Glutamatergic neuron (in vitro differentiated cells): Measurements from ENCODE around the gene KCNC1. TPM values are rescaled to one million over a fixed set of nuclear protein-coding genes. Genes with fewer than 3 reads are reported as not detected.

ENCODE experiments used
- DNase-seq: peaks from one replicate; pipeline ENCODE4 v3.0.0; 2022
- H3K27ac Mint-ChIP-seq: one replicate; pipeline ENCODE4 v1.8.0; 2020; ENCODE audit warnings: mild to moderate bottlenecking, mixed read lengths, inconsistent platforms; ENCODE audit not compliant: unreplicated experiment
- H3K27me3 Mint-ChIP-seq: one replicate; pipeline ENCODE4 v1.8.0; 2020; ENCODE audit warnings: mild to moderate bottlenecking, moderate library complexity, mixed read lengths, inconsistent platforms; ENCODE audit not compliant: unreplicated experiment
- H3K36me3 Mint-ChIP-seq: one replicate; pipeline ENCODE4 v1.8.0; 2020; ENCODE audit warnings: mild to moderate bottlenecking, mixed read lengths, inconsistent platforms; ENCODE audit not compliant: unreplicated experiment
- H3K4me1 Mint-ChIP-seq: one replicate; pipeline ENCODE4 v1.8.0; 2020; ENCODE audit warnings: mild to moderate bottlenecking, low read depth, mixed read lengths, inconsistent platforms; ENCODE audit not compliant: unreplicated experiment
- H3K4me3 Mint-ChIP-seq: one replicate; pipeline ENCODE4 v1.8.0; 2020; ENCODE audit warnings: mild to moderate bottlenecking, mixed read lengths, inconsistent platforms; ENCODE audit not compliant: unreplicated experiment
- H3K9me3 Mint-ChIP-seq: one replicate; pipeline ENCODE4 v1.8.0; 2020; ENCODE audit warnings: mild to moderate bottlenecking, moderate library complexity, mixed read lengths, inconsistent platforms; ENCODE audit not compliant: unreplicated experiment
- total RNA-seq: library from RNA; stranded (reverse); fragmentation: NEBNext Ultra II Directional; extraction: Animal tissue kit (Norgen Biotek cat#: 25700); gene quantifications from one replicate; pipeline ENCODE4 v1.2.1, GENCODE V29; 2021; ENCODE audit not compliant: unreplicated experiment
- TF ChIP-seq, protein P1 (sequence below): fragments of 200-600 bp; sonication (generic); IDR thresholded peaks from one replicate; pipeline ENCODE4 v1.5.0; 2021; ENCODE audit not compliant: partially characterized antibody, unreplicated experiment

Gene KCNC1
- total RNA-seq, 1 donor from 2014 or later: 12.6 TPM

DNA sequence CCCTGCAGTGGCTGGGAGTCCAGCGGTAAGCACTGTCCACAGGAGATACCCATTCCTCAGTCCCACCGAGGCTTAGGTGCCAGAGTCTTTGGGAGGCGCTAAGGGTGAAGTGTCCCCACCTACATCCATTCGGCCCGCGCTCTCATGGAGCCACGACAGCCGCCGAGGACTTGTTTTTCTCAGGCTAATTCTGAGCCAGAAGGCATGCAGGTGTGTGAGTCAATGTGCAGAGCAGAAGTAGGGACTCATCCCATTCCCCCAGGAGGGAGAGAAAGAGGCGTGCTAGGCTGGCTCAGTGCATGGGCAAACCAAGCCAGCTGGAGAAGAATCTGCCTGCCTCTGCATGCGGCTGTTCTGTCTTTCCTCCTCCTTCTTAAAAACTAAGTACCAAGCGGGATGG is 46.6 kb downstream of the KCNC1 start:
- Mint-ChIP-seq H3K4me1 (peaks cover 10% of the 10 kb centered on the region), H3K36me3 (peaks cover 8% of the 10 kb centered on the region), H3K27me3 (peaks cover 11% of the 10 kb centered on the region), H3K9me3 (peaks cover 4% of the 10 kb centered on the region), H3K4me3 (no peak overlapping the region), H3K27ac (no peak overlapping the region)
- DNase-seq: no peak
- TF ChIP-seq, protein P1, sequence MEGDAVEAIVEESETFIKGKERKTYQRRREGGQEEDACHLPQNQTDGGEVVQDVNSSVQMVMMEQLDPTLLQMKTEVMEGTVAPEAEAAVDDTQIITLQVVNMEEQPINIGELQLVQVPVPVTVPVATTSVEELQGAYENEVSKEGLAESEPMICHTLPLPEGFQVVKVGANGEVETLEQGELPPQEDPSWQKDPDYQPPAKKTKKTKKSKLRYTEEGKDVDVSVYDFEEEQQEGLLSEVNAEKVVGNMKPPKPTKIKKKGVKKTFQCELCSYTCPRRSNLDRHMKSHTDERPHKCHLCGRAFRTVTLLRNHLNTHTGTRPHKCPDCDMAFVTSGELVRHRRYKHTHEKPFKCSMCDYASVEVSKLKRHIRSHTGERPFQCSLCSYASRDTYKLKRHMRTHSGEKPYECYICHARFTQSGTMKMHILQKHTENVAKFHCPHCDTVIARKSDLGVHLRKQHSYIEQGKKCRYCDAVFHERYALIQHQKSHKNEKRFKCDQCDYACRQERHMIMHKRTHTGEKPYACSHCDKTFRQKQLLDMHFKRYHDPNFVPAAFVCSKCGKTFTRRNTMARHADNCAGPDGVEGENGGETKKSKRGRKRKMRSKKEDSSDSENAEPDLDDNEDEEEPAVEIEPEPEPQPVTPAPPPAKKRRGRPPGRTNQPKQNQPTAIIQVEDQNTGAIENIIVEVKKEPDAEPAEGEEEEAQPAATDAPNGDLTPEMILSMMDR: no peak

DNA sequence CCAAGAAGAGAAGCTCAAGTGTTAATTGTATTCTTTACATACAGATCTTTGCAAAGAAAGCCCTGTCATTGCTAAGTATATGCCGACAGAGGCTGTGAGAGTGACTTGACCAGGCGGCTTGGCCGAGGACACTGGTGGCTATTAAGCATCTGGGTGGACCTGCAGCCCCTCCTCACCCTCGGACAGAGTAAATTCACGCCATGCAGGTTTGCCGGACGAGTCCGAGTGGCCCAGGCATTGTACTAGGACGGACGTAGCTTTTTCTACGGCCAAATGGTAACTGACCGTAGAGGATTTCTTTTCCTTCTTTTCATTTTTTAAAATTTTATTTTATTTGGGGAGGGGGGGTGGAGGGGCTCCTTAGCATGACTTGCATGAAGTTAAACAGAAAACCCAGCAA is 47.0 kb downstream of the KCNC1 start:
- peaks cover 11% of the 10 kb centered on the region for H3K27me3 Mint-ChIP-seq

DNA sequence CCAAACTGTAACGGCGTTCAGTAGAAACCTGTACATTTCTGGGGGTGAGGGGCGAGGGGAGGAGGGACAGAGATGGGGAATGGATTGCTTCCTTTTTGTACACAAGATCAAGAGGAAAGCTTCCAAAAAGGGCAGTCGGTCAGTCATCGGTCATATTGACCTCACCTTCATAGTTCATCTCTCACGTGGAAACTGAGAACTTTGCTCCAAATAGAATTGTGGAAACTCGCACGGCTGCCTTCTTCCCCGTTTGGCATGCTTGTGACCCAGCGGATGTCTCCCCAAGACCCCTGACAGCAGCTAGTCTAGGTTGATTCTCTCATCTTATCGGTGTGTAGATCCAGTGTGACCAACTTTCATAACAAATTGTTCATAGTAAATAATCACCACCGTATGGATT is 47.6 kb downstream of the KCNC1 start:
- H3K27ac Mint-ChIP-seq: no peak overlapping the region
- H3K4me1 Mint-ChIP-seq: peaks cover 10% of the 10 kb centered on the region
- no peak for DNase-seq
- peaks cover 4% of the 10 kb centered on the region for H3K9me3 Mint-ChIP-seq
- TF ChIP-seq, protein P1: no peak
- no peak overlapping the region for H3K4me3 Mint-ChIP-seq
- peaks cover 8% of the 10 kb centered on the region for H3K36me3 Mint-ChIP-seq
- H3K27me3 Mint-ChIP-seq: peaks cover 11% of the 10 kb centered on the region

More for the DNA sequence above, 47.0 kb downstream of the KCNC1 start:
- Mint-ChIP-seq H3K36me3 (peaks cover 8% of the 10 kb centered on the region), H3K9me3 (peaks cover 4% of the 10 kb centered on the region), H3K27ac (no peak overlapping the region), H3K4me1 (peaks cover 10% of the 10 kb centered on the region), H3K4me3 (no peak overlapping the region)
- no peak for DNase-seq
- TF ChIP-seq, protein P1: no peak

DNA sequence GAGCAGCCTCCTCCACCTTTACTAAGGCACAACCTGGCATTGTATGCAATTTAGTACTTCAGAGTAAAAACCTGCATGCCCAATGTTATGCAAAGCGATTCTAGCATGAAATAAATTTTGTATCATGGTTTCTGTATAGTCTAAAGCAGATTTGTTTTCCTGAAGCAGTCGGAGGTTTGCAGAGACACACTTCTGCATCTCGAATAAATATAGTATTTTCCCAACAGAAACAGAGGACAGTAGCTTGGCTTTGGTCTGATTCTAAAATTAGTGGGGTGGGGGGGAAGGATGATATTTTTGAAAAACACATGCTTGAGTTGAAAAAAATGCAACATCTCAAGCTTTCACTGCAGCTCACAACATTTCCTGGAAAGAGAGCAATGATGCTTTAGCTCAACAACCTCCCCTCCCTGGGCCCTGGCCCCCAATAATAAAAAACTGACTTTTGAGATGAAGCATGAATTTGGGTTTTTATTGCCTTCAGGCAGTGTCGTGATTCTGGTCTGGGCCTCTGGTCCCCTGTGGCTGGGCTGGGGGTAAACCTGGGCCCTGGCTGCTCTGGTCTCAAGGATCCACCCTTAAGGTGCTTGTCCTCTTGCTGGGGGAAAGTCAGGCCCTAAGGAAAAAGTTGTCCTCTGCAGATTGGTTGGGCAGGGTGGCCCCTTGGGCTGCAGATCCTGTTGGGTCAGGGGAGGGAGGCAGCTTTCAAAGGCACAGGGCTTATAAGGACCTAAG is 48.2 kb downstream of the KCNC1 start:
- no peak for DNase-seq
- peaks cover 8% of the 10 kb centered on the region for H3K36me3 Mint-ChIP-seq
- H3K27ac Mint-ChIP-seq: no peak overlapping the region
- TF ChIP-seq, protein P1: no peak
- peaks cover 2% of the 10 kb centered on the region for H3K9me3 Mint-ChIP-seq
- H3K4me3 Mint-ChIP-seq: no peak overlapping the region
- peaks cover 8% of the 10 kb centered on the region for H3K27me3 Mint-ChIP-seq
- H3K4me1 Mint-ChIP-seq: peaks cover 5% of the 10 kb centered on the region

DNA sequence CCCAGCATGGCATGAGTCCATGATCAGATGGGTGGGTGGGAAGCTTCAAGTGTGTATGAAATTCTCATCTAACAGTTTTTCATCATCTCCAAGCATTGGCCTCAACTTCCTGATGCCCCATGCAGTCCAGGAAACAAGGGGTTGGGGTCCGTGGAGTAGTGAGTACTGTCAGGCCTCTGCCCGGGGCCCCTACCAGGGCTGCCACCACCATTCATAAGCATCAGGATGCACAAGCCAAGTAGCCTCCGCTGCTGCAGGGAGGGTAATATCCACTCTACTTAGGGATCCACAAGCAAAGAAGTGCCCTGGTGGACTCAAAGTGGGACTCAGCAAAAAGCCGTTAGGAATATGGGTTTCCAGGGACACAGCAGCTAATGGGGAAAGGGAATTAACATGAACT is 49.3 kb downstream of the KCNC1 start:
- no peak overlapping the region for H3K4me3 Mint-ChIP-seq
- TF ChIP-seq, protein P1: no peak
- H3K36me3 Mint-ChIP-seq: peaks cover 13% of the 10 kb centered on the region

More for the DNA sequence above, 49.3 kb downstream of the KCNC1 start:
- H3K4me1 Mint-ChIP-seq: peaks cover 3% of the 10 kb centered on the region
- DNase-seq: no peak
- H3K9me3 Mint-ChIP-seq: no peaks in the 10 kb centered on the region
- no peak overlapping the region for H3K27ac Mint-ChIP-seq
- H3K27me3 Mint-ChIP-seq: peaks cover 8% of the 10 kb centered on the region
